ENCODE data around the gene MAP2.
"Not testable (repeated sequence)": the region's sequence is repeated elsewhere in the genome, so short reads cannot be mapped to it uniquely, and the experiment has no call there.

MAP2 gene

DNA sequence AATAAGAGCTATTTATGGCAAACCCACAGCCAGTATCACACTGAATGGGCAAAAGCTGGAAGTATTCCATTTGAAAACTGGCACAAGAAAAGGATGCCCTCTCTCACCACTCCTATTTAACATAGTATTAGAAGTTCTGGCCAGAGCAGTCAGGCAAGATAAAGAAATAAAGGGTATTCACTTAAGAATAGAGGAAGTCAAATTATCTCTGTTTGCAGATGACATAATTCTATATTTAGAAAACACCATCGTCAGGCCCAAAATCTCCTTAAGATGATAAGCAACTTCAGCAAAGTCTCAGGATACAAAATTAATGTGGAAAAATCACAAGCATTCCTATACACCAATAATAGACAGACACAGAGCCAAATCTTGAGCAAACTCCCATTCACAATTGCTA is 68.4 kb downstream of the MAP2 start:
- DNase-seq (ENCODE audit: low read depth); H3K4me3 ChIP-seq (ENCODE audit: low read length); H3K9me3 ChIP-seq (ENCODE audit: control insufficient read depth, low read length); H3K36me3 ChIP-seq (ENCODE audit: control insufficient read depth, insufficient read depth, low read length, severe bottlenecking); H3K27me3 ChIP-seq (replicated peaks; ENCODE audit: control insufficient read depth, insufficient read depth, low read length); H3K9ac ChIP-seq (ENCODE audit: low read length): not testable (repeated sequence)
- H3K4me1 ChIP-seq (ENCODE audit: control insufficient read depth, insufficient read depth, low read length), result peaks cover 23% of the 10 kb centered on the region

DNA sequence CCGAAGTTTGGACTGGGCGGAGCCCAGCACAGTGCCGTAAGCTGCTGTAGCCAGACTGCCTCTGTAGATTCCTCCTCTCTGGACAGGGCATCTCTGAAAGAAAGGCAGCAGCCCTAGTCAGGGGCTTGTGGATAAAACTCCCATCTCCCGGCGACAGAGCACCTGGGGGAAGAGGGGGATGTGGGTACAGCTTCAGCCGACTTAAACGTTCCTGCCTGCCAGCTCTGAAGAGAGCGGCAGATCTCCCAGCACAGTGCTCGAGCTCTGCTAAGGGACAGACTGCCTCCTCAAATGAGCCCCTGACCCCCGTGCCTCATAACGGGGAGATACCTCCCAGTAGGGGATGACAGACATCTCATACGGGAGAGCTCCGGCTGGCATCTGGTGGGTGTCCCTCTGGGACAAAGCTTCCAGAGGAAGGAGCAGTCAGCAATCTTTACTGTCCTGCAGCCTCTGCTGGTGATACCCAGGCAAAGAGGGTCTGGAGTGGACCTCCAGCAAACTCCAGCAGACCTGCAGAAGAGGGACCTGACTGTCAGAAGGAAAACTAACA is 71.3 kb downstream of the MAP2 start:
- DNase-seq (ENCODE audit: low read depth), result not testable (repeated sequence)
- Histone ChIP-seq H3K9me3 (ENCODE audit: control insufficient read depth, low read length) (peaks cover 13% of the 10 kb centered on the region), H3K4me1 (ENCODE audit: control insufficient read depth, insufficient read depth, low read length) (peaks cover 35% of the 10 kb centered on the region)

DNA sequence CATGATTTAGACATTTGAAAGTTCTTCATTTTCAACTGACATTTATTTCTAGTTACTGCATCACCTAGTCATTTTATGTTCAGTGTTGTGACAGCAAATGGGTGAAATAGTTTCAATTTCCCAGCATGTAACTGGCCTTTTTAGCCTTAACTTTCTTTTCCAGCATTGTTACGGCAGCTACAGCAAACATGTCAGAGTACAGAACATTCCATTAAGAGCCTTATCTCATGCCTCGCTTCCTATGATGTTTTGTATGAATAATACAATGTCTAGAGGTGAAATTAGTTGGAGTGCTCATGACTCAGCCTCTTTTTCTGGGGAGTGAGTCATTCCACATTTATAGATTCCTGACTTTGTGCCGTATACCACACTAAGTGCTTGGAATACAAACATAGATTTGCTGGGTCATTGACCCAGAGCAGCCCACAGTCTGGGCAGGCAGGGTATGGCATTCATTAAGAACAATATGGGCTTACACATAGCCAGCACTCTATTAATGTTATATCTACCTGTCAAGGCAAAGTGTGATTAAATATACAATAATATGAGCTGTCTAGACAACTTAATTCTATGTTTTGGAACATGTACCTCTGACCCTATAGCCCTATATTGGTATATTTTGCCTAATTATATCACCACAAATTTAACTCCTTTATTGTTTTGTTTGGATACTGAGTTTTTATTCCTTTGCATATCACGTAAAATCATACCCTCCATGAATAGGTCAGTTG is 72.2 kb downstream of the MAP2 start:
- Histone ChIP-seq H3K9ac (ENCODE audit: low read length) (peak overlapping the region; percentile 3), H3K36me3 (ENCODE audit: control insufficient read depth, insufficient read depth, low read length, severe bottlenecking) (no peaks in the 10 kb centered on the region), H3K4me1 (ENCODE audit: control insufficient read depth, insufficient read depth, low read length) (peaks cover 35% of the 10 kb centered on the region), H3K9me3 (ENCODE audit: control insufficient read depth, low read length) (peaks cover 13% of the 10 kb centered on the region), H3K27me3 (replicated peaks; ENCODE audit: control insufficient read depth, insufficient read depth, low read length) (no peaks in the 10 kb centered on the region), H3K4me3 (ENCODE audit: low read length) (peak overlapping the region; percentile 24)
- peak; percentile 96 for DNase-seq (ENCODE audit: low read depth)

More for the DNA sequence above, 71.3 kb downstream of the MAP2 start:
- H3K9ac ChIP-seq (ENCODE audit: low read length), result peak overlapping the region; percentile 3
- H3K36me3 ChIP-seq (ENCODE audit: control insufficient read depth, insufficient read depth, low read length, severe bottlenecking); H3K27me3 ChIP-seq (replicated peaks; ENCODE audit: control insufficient read depth, insufficient read depth, low read length); H3K4me3 ChIP-seq (ENCODE audit: low read length): not testable (repeated sequence)

DNA sequence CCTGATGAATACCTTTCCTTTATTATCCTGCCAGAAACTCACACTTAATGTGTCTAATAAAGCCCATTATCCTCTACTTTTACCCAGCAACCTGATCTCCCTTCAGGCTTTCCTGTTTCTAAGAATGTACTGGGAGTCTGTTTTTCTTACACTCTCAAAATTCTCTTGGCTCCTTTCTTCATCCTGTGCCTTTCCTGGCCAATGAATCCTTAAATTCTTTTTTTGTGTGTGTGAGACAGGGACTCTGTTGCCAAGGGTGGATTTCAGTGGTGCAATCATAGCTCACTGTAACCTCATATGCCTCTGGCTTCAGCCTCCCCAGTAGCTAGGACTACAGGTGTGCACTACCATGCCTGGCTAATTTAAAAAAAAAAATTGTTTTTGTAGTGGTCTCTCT is 72.7 kb downstream of the MAP2 start:
- Histone ChIP-seq H3K9ac (ENCODE audit: low read length) (no peak overlapping the region), H3K36me3 (ENCODE audit: control insufficient read depth, insufficient read depth, low read length, severe bottlenecking) (no peaks in the 10 kb centered on the region), H3K4me3 (ENCODE audit: low read length) (no peak overlapping the region), H3K4me1 (ENCODE audit: control insufficient read depth, insufficient read depth, low read length) (peaks cover 35% of the 10 kb centered on the region), H3K27me3 (replicated peaks; ENCODE audit: control insufficient read depth, insufficient read depth, low read length) (no peaks in the 10 kb centered on the region), H3K9me3 (ENCODE audit: control insufficient read depth, low read length) (peaks cover 13% of the 10 kb centered on the region)
- peak; percentile 56 for DNase-seq (ENCODE audit: low read depth)

DNA sequence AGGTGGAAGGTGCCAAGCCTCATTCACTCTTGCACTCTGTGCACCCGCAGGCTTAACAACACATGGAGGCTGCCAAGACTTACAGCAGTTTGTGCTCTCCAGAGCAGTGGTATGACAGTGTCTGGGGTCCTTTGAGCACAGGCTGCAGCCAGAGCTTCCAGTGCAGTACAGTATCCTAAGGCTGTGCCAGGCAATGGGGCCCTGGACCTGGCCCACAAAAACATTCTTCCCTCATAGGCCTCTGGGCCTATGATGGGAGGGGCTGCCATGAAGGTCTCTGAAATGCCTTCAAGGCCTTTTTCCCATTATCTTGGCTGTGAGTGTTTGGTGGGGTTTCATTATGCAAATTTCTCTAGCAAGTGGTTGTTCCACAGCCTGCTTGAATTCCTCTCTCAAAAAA is 74.8 kb downstream of the MAP2 start:
- H3K27me3 ChIP-seq (replicated peaks; ENCODE audit: control insufficient read depth, insufficient read depth, low read length), result no peaks in the 10 kb centered on the region
- H3K4me3 ChIP-seq (ENCODE audit: low read length), result no peak overlapping the region
- H3K4me1 ChIP-seq (ENCODE audit: control insufficient read depth, insufficient read depth, low read length), result peaks cover 35% of the 10 kb centered on the region
- no peaks in the 10 kb centered on the region for H3K36me3 ChIP-seq (ENCODE audit: control insufficient read depth, insufficient read depth, low read length, severe bottlenecking)
- H3K9me3 ChIP-seq (ENCODE audit: control insufficient read depth, low read length), result peaks cover 13% of the 10 kb centered on the region
- no peak overlapping the region for H3K9ac ChIP-seq (ENCODE audit: low read length)
- no peak for DNase-seq (ENCODE audit: low read depth)

DNA sequence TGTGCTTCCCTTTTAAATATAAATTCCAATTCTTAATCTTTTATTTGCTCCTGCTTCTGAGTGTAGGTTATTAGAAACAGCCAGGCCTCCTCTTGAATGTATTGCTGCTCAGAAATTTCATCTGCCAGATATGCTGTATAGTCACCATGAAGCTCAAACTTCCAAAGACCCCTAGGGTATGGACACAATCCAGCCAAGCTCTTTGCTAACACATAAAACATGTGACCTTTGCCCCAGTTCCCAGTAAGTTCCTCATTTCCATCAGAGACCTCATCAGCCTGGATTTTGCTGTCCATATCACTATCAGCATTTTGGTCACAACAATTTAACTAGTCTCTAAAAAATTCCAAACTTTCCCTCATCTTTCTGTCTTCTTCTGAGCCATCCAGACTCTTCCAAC is 75.2 kb downstream of the MAP2 start:
- H3K4me3 ChIP-seq (ENCODE audit: low read length), result no peak overlapping the region
- H3K4me1 ChIP-seq (ENCODE audit: control insufficient read depth, insufficient read depth, low read length), result peaks cover 35% of the 10 kb centered on the region
- H3K9ac ChIP-seq (ENCODE audit: low read length), result no peak overlapping the region
- H3K9me3 ChIP-seq (ENCODE audit: control insufficient read depth, low read length), result peaks cover 13% of the 10 kb centered on the region
- DNase-seq (ENCODE audit: low read depth), result no peak
- no peaks in the 10 kb centered on the region for H3K27me3 ChIP-seq (replicated peaks; ENCODE audit: control insufficient read depth, insufficient read depth, low read length)
- H3K36me3 ChIP-seq (ENCODE audit: control insufficient read depth, insufficient read depth, low read length, severe bottlenecking), result no peaks in the 10 kb centered on the region

DNA sequence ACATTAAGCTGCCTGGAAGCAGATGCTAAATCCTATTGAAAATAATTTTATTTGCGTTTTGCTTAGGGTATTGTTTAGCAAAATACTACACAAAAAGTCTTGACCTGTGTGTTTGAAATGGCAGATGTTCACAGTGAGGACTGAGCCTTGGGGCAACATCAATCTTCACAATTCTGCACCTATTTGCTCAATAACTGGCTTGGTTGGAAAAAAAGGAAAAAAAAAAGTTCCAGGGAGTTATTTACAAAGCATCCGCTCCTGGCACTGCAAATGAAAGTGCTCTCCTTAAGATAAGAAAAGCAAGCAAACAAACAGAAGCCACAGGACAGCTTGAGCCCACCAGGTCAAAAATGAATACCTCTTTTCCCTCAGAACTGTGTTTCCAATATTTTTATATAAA is 77.7 kb downstream of the MAP2 start:
- DNase-seq (ENCODE audit: low read depth), result no peak
- Histone ChIP-seq H3K27me3 (replicated peaks; ENCODE audit: control insufficient read depth, insufficient read depth, low read length) (no peaks in the 10 kb centered on the region), H3K4me1 (ENCODE audit: control insufficient read depth, insufficient read depth, low read length) (peaks cover 20% of the 10 kb centered on the region), H3K9ac (ENCODE audit: low read length) (no peak overlapping the region), H3K4me3 (ENCODE audit: low read length) (no peak overlapping the region), H3K9me3 (ENCODE audit: control insufficient read depth, low read length) (peaks cover 13% of the 10 kb centered on the region), H3K36me3 (ENCODE audit: control insufficient read depth, insufficient read depth, low read length, severe bottlenecking) (no peaks in the 10 kb centered on the region)

DNA sequence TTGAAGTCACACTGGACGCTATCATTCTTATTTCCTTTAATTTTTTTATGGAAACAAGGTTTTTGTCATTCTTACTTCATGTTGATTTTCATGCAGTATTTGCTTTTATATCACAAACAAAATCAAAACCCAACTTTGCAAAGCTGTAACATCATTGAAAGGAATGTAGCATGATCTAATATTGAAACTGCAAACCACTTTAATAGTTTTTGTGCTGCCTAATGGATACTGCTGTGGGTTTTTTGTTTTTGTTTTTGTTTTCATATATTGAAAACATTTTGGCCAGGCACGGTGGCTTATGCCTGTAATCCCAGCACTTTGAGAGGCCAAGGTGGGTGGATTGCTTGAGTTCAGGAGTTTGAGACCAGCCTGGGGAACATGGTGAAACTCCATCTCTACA is 81.6 kb downstream of the MAP2 start:
- no peaks in the 10 kb centered on the region for H3K36me3 ChIP-seq (ENCODE audit: control insufficient read depth, insufficient read depth, low read length, severe bottlenecking)
- H3K27me3 ChIP-seq (replicated peaks; ENCODE audit: control insufficient read depth, insufficient read depth, low read length), result no peaks in the 10 kb centered on the region
- no peak overlapping the region for H3K4me3 ChIP-seq (ENCODE audit: low read length)
- H3K4me1 ChIP-seq (ENCODE audit: control insufficient read depth, insufficient read depth, low read length), result no peaks in the 10 kb centered on the region
- H3K9me3 ChIP-seq (ENCODE audit: control insufficient read depth, low read length), result no peaks in the 10 kb centered on the region
- no peak overlapping the region for H3K9ac ChIP-seq (ENCODE audit: low read length)
- DNase-seq (ENCODE audit: low read depth), result peak; percentile 6

DNA sequence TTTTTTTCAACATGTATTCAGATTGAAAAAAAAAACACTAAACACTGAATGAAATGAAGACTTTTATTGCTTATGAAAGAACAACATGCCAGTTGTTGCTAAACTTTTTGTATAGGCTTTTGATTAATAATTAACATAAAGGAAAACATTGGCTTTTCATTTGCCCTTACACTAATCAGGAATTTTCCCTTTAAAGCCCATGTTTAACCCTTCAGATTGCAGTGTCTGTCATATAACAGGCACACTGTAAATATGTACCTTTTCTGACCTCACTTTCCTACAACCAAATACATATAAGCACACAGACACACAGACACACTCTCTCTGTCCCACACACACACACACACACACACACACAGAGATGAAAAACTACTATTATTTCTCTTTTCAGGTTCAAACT is 84.4 kb downstream of the MAP2 start:
- Histone ChIP-seq H3K9ac (ENCODE audit: low read length) (no peak overlapping the region), H3K27me3 (replicated peaks; ENCODE audit: control insufficient read depth, insufficient read depth, low read length) (no peaks in the 10 kb centered on the region), H3K9me3 (ENCODE audit: control insufficient read depth, low read length) (no peaks in the 10 kb centered on the region), H3K4me3 (ENCODE audit: low read length) (no peak overlapping the region), H3K36me3 (ENCODE audit: control insufficient read depth, insufficient read depth, low read length, severe bottlenecking) (no peaks in the 10 kb centered on the region), H3K4me1 (ENCODE audit: control insufficient read depth, insufficient read depth, low read length) (no peaks in the 10 kb centered on the region)
- no peak for DNase-seq (ENCODE audit: low read depth)

DNA sequence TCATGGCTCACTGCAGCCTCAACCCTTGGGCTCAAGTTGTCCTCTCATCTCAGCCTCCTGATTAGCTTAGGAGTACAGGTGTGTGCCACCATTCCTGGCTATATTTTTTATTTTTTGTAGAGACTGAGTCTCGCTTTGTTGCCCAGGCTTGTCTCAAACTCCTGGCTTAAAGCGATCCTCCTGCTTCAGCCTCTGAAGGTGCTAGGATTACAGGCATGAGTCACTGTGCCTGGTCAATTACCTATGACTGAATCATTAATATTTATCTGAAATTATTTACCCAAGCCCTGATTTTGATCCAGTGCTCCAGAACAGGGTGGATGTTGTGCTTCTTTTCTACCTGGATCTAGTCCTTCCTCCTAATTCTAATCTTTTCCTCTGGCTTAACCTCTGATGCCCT is 87.8 kb downstream of the MAP2 start:
- Histone ChIP-seq H3K9me3 (ENCODE audit: control insufficient read depth, low read length) (no peaks in the 10 kb centered on the region), H3K4me3 (ENCODE audit: low read length) (no peak overlapping the region), H3K27me3 (replicated peaks; ENCODE audit: control insufficient read depth, insufficient read depth, low read length) (no peaks in the 10 kb centered on the region), H3K9ac (ENCODE audit: low read length) (no peak overlapping the region), H3K36me3 (ENCODE audit: control insufficient read depth, insufficient read depth, low read length, severe bottlenecking) (no peaks in the 10 kb centered on the region), H3K4me1 (ENCODE audit: control insufficient read depth, insufficient read depth, low read length) (no peaks in the 10 kb centered on the region)
- no peak for DNase-seq (ENCODE audit: low read depth)

DNA sequence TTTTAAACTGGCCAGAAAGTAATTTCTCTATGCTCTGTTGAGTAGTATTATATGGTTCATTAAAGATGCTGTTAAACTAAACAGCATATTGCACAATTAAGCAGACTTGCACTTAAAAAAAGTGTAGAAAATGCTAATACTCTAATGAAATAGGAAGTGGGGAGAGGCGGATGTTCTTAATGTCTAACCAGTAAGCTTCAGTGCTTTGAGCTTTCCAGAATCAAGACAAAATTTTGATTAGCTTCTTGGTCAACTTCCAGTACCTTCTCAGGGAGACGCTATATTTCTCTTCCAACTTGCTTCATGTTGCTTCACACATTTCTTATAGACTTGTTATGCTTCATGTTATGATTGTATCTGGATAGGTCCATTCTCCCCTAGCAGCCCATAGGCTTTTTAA is 89.1 kb downstream of the MAP2 start:
- Histone ChIP-seq H3K9me3 (ENCODE audit: control insufficient read depth, low read length) (no peaks in the 10 kb centered on the region), H3K36me3 (ENCODE audit: control insufficient read depth, insufficient read depth, low read length, severe bottlenecking) (no peaks in the 10 kb centered on the region), H3K27me3 (replicated peaks; ENCODE audit: control insufficient read depth, insufficient read depth, low read length) (no peaks in the 10 kb centered on the region), H3K4me1 (ENCODE audit: control insufficient read depth, insufficient read depth, low read length) (no peaks in the 10 kb centered on the region), H3K4me3 (ENCODE audit: low read length) (no peak overlapping the region), H3K9ac (ENCODE audit: low read length) (no peak overlapping the region)
- DNase-seq (ENCODE audit: low read depth), result no peak

DNA sequence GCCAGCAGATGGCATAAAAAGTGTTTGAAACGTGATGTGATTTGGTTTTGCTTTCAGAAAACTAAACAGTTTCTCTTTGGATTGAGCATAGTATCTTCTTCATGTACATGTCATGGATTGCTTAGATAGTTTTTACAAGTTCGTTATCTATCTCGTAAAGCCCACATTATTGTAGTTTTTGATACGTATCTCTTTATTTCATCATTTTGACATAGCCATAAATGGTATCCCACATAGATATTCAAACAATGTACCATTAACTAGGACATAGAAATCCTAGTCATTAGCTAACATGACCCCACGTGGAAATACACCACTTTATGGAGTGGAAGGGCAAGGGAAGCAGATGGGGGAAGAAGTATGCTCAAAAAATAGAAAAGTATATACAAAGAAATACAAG is 93.6 kb downstream of the MAP2 start:
- Histone ChIP-seq H3K4me3 (ENCODE audit: low read length) (no peak overlapping the region), H3K27me3 (replicated peaks; ENCODE audit: control insufficient read depth, insufficient read depth, low read length) (no peaks in the 10 kb centered on the region), H3K4me1 (ENCODE audit: control insufficient read depth, insufficient read depth, low read length) (no peaks in the 10 kb centered on the region), H3K9me3 (ENCODE audit: control insufficient read depth, low read length) (no peaks in the 10 kb centered on the region), H3K36me3 (ENCODE audit: control insufficient read depth, insufficient read depth, low read length, severe bottlenecking) (no peaks in the 10 kb centered on the region), H3K9ac (ENCODE audit: low read length) (no peak overlapping the region)
- no peak for DNase-seq (ENCODE audit: low read depth)
